Esophagus muscularis mucosa (tissue), 4 donors: ENCODE measurements around the gene NRXN3.

ENCODE experiments used
- CTCF ChIP-seq, 3 experiments: fragments of 200-600 bp in 2 of 3; fragments of 450-650 bp in 1 of 3; sonication (generic) in 2 of 3; IDR thresholded peaks; one replicate each; pipeline ENCODE4 v1.5.1; 2017 to 2019; ENCODE audit warnings: antibody characterized with exemption in 3 of 3, mild to moderate bottlenecking in 2 of 3, moderate library complexity in 1 of 3
- EP300 ChIP-seq: sonication (generic); formaldehyde crosslinking; IDR thresholded peaks from one replicate; pipeline ENCODE4 v1.6.1; 2017; ENCODE audit warnings: antibody characterized with exemption
- POLR2A ChIP-seq: fragments of 450-650 bp; IDR thresholded peaks from one replicate; pipeline ENCODE4 v1.6.1; 2017; ENCODE audit warnings: antibody characterized with exemption, moderate library complexity, mild to moderate bottlenecking, low read depth
- POLR2AphosphoS5 ChIP-seq, 2 donors: sonication (generic); formaldehyde crosslinking; IDR thresholded peaks; one replicate each; pipeline ENCODE4 v1.6.1; 2017; ENCODE audit warnings: antibody characterized with exemption in 2 of 2

- TF ChIP-seq POLR2AphosphoS5 (IDR thresholded peaks at IDR 0.05) (no peak), EP300 (no peak), CTCF (IDR thresholded peaks at IDR 0.05) (no peak), POLR2A (no peak)
Observed at GRCh38 chr14:79383475-79383874, 1213.3 kb downstream of the NRXN3 start.
